ENCODE results near the gene CCDC51.

DNA sequence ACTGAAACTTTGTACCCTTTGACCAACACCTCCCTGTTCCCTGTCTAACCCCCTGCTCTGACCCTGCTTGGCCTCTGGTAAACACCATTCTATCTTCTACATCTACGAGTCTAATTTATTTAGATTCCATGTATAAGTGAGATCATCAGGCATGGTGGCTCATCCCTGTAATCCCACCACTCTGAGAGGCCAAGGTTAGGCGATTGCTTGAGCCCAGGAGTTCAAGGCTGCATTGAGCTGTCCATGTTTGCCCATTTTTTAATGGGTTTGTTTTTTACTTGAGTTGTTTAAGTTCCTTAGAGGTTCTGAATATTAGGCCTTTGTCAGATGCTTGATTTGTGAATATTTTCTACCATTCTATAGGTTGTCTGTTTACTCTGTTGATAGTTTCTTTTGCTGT is 51.0 kb downstream of the CCDC51 start:
- TF ChIP-seq GATA3 (IDR thresholded peaks at IDR 0.05; ENCODE audit: low read depth, low read length) (no peak), GATA2 (IDR thresholded peaks at IDR 0.05; ENCODE audit: low read depth, low read length) (no peak)

Measured in SH-SY5Y (cell line).